Stomach (tissue), 9 donors: Measurements from ENCODE around the gene TLR2. TPM values are rescaled to one million over a fixed set of nuclear protein-coding genes. Genes with fewer than 3 reads are reported as not detected.

Experiments used
- DNase-seq, 2 donors: peaks; one replicate each; pipeline versions ENCODE4 v3.0.0 to v3.0.0-alpha.2; 2013 to 2019
- H3K27ac ChIP-seq, 5 donors: fragments of 200-600 bp in 4 of 5; sonication (generic) in 4 of 5; one replicate each; pipeline ENCODE4 v1.5.1; 2013 to 2019; ENCODE audit warnings: mild to moderate bottlenecking in 1 of 5, moderate library complexity in 1 of 5
- H3K27me3 ChIP-seq, 3 donors: fragments of 200-600 bp; sonication (generic); one replicate each; pipeline ENCODE4 v1.5.1; 2017 to 2019; ENCODE audit warnings: mixed run types in 1 of 3
- H3K36me3 ChIP-seq, 4 donors: fragments of 200-600 bp; sonication (generic); 1 replicate in 3 of 4; 2 replicates in 1 of 4; pipeline ENCODE4 v1.5.1; 2016 to 2019
- H3K4me1 ChIP-seq, 4 donors: fragments of 200-600 bp; sonication (generic); one replicate each; pipeline ENCODE4 v1.5.1; 2016 to 2019
- H3K4me3 ChIP-seq, 4 donors: fragments of 200-600 bp; sonication (generic) in 3 of 4; one replicate each; pipeline ENCODE4 v1.5.1; 2016 to 2019; ENCODE audit warnings: mild to moderate bottlenecking in 1 of 4
- H3K9me3 ChIP-seq, 4 donors: fragments of 200-600 bp; sonication (generic); one replicate each; pipeline ENCODE4 v1.5.1; 2016 to 2019
- CTCF ChIP-seq, 7 experiments: fragments of 450-650 bp in 4 of 7; fragments of 200-600 bp in 3 of 7; sonication (generic) in 3 of 7; IDR thresholded peaks; one replicate each; pipeline ENCODE4 v1.5.1; 2016 to 2019; ENCODE audit warnings: antibody characterized with exemption in 7 of 7, control low read depth in 2 of 7, mild to moderate bottlenecking in 1 of 7
- EP300 ChIP-seq: sonication (generic); formaldehyde crosslinking; IDR thresholded peaks from one replicate; pipeline ENCODE4 v1.6.1; 2017; ENCODE audit warnings: antibody characterized with exemption
- POLR2A ChIP-seq, 4 donors: fragments of 450-650 bp; IDR thresholded peaks; one replicate each; pipeline ENCODE4 v1.6.1; 2016; ENCODE audit warnings: antibody characterized with exemption in 4 of 4, control low read depth in 2 of 4, mild to moderate bottlenecking in 1 of 4, moderate library complexity in 1 of 4
- POLR2AphosphoS5 ChIP-seq, 3 donors: sonication (generic); formaldehyde crosslinking; IDR thresholded peaks; one replicate each; pipeline ENCODE4 v1.6.1; 2016; ENCODE audit warnings: antibody characterized with exemption in 3 of 3
- WGBS, 5 donors: extraction: QIAGEN DNeasy Blood & Tissue Kit in 3 of 5; methylation state at CpG; one replicate each; pipeline versions ENCODE4 v1.1.5 to v1.1.7; 2013 to 2018; 5-methylcytosine and 5-hydroxymethylcytosine counted together
- intact Hi-C: fragments of 100-400 bp; cut with DNase I; formaldehyde crosslinking; loops from one replicate; pipeline ENCODE4 v1.15.1; 2023; ENCODE audit warnings: low total_unique reads
- polyA plus RNA-seq, 3 donors: library from polyadenylated mRNA; stranded (reverse); fragments of 200-250 nt; gene quantifications; one replicate each; pipeline ENCODE4 v1.2.3, GENCODE V29; 2013
- total RNA-seq, 5 donors: library from RNA; depleted of rRNA; stranded (reverse); fragments of >200 nt; gene quantifications; one replicate each; pipeline versions ENCODE4 v1.1.0 to v1.2.3, GENCODE V29; 2014 to 2016
- donor health status: healthy with polysubstance abuse.
- donor health status: Bipolar disorder and iron deficiency.
- donor health status: healthy.

The TLR2 gene
- total and polyA plus RNA-seq, 8 donors, result 0.29 to 35.0 (median 8.6) TPM

- no peaks in the 10 kb centered on the region for H3K9me3 ChIP-seq
- TF ChIP-seq POLR2AphosphoS5 (IDR thresholded peaks at IDR 0.05), result no peak
- no peak for TF ChIP-seq POLR2A (IDR thresholded peaks at IDR 0.05)
- TF ChIP-seq EP300, result no peak
- TF ChIP-seq CTCF (IDR thresholded peaks at IDR 0.05), result no peak
- H3K27ac ChIP-seq, result no peak overlapping the region
- H3K36me3 ChIP-seq, result no peaks in the 10 kb centered on the region
- H3K4me1 ChIP-seq, result no peaks in the 10 kb centered on the region
- 86 to 93% (median 89%) methylated on average over 5 of the region's 5 CpGs for WGBS, 5 donors
- no peak overlapping the region for H3K4me3 ChIP-seq
- no peaks in the 10 kb centered on the region for H3K27me3 ChIP-seq
- intact Hi-C loops, result no loop called here
- no peak for DNase-seq
Measured at GRCh38 chr4:153725136-153725830, 41.2 kb downstream of the TLR2 start.

- no peaks in the 10 kb centered on the region for H3K4me1 ChIP-seq
- H3K27me3 ChIP-seq, result no peaks in the 10 kb centered on the region
- no peak overlapping the region for H3K27ac ChIP-seq
- H3K9me3 ChIP-seq, result no peaks in the 10 kb centered on the region
- 76 to 87% (median 79%) methylated on average over 1 of the region's 1 CpG for WGBS, 5 donors
- intact Hi-C loops, result no loop called here
- no peaks in the 10 kb centered on the region for H3K36me3 ChIP-seq
- H3K4me3 ChIP-seq, result no peak overlapping the region
- no peak for DNase-seq
- TF ChIP-seq POLR2A (IDR thresholded peaks at IDR 0.05), result no peak
- TF ChIP-seq EP300, result no peak
- TF ChIP-seq POLR2AphosphoS5 (IDR thresholded peaks at IDR 0.05), result no peak
- TF ChIP-seq CTCF (IDR thresholded peaks at IDR 0.05), result no peak
Measured at GRCh38 chr4:153725831-153726154, 41.7 kb downstream of the TLR2 start.

- Histone ChIP-seq H3K27ac (no peak overlapping the region), H3K9me3 (no peaks in the 10 kb centered on the region), H3K4me1 (no peaks in the 10 kb centered on the region), H3K27me3 (no peaks in the 10 kb centered on the region), H3K4me3 (no peak overlapping the region), H3K36me3 (no peaks in the 10 kb centered on the region)
- intact Hi-C loops, result no loop called here
- 84 to 94% (median 88%) methylated on average over 5 of the region's 5 CpGs for WGBS, 5 donors
- TF ChIP-seq EP300 (no peak), CTCF (IDR thresholded peaks at IDR 0.05) (no peak), POLR2AphosphoS5 (IDR thresholded peaks at IDR 0.05) (no peak), POLR2A (IDR thresholded peaks at IDR 0.05) (no peak)
- no peak for DNase-seq
Measured at GRCh38 chr4:153728151-153728550, 44.1 kb downstream of the TLR2 start.

- no peak for DNase-seq
- no peak overlapping the region for H3K27ac ChIP-seq
- no peaks in the 10 kb centered on the region for H3K36me3 ChIP-seq
- H3K4me3 ChIP-seq, result no peak overlapping the region
- WGBS, 5 donors, result 67 to 78% (median 75%) methylated on average over 4 of the region's 4 CpGs
- no peaks in the 10 kb centered on the region for H3K4me1 ChIP-seq
- H3K9me3 ChIP-seq, result no peaks in the 10 kb centered on the region
- no peaks in the 10 kb centered on the region for H3K27me3 ChIP-seq
- TF ChIP-seq EP300 (no peak), POLR2A (IDR thresholded peaks at IDR 0.05) (no peak), POLR2AphosphoS5 (IDR thresholded peaks at IDR 0.05) (no peak), CTCF (IDR thresholded peaks at IDR 0.05) (no peak)
- intact Hi-C loops, result no loop called here
Measured at GRCh38 chr4:153728660-153729059, 44.6 kb downstream of the TLR2 start.
